Esophagus squamous epithelium (tissue), 4 donors: ENCODE data around the gene TMC1.

Source experiments
- POLR2A ChIP-seq, 4 donors: fragments of 450-650 bp; IDR thresholded peaks; one replicate each; pipeline ENCODE4 v1.6.1; 2017; ENCODE audit warnings: antibody characterized with exemption in 4 of 4, mild to moderate bottlenecking in 4 of 4, moderate library complexity in 3 of 4
- TF ChIP-seq, protein P1 (sequence below), 6 experiments: fragments of 450-650 bp in 4 of 6; fragments of 200-600 bp in 2 of 6; sonication (generic) in 2 of 6; IDR thresholded peaks; one replicate each; pipeline ENCODE4 v1.5.1; 2016 to 2019; ENCODE audit warnings: antibody characterized with exemption in 6 of 6, mild to moderate bottlenecking in 4 of 6, moderate library complexity in 4 of 6

DNA sequence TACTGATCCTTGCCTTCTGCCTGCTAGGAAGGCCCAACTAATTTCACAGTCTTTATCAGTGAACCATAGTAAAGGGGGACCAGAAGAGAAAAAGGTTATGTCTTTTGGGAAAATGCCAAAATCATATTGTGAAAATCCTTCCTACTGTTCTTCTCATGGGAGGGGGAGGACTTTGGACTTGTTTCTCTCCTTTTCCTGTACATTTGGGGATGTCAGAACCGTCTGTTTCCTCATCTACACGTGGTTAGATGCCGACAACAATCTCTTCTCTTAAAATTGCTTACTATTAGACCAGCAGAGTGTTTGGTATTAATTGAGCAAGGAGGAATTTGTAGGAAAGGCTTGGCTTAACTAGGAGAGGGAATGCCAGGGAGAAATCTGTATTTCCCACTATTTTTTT lies 77.2 kb downstream of the TMC1 start:
- TF ChIP-seq, protein P1, sequence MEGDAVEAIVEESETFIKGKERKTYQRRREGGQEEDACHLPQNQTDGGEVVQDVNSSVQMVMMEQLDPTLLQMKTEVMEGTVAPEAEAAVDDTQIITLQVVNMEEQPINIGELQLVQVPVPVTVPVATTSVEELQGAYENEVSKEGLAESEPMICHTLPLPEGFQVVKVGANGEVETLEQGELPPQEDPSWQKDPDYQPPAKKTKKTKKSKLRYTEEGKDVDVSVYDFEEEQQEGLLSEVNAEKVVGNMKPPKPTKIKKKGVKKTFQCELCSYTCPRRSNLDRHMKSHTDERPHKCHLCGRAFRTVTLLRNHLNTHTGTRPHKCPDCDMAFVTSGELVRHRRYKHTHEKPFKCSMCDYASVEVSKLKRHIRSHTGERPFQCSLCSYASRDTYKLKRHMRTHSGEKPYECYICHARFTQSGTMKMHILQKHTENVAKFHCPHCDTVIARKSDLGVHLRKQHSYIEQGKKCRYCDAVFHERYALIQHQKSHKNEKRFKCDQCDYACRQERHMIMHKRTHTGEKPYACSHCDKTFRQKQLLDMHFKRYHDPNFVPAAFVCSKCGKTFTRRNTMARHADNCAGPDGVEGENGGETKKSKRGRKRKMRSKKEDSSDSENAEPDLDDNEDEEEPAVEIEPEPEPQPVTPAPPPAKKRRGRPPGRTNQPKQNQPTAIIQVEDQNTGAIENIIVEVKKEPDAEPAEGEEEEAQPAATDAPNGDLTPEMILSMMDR (IDR thresholded peaks at IDR 0.05), result no peak
- TF ChIP-seq POLR2A (IDR thresholded peaks at IDR 0.05), result no peak
